IMR-90 (cell line): ENCODE data around the gene TTC21A. TPM values are rescaled to one million over a fixed set of nuclear protein-coding genes. Genes with fewer than 3 reads are reported as not detected.
A peak's percentile ranks its signal among the peaks of the same experiment; 100 is the strongest.

Experiments used
- ATAC-seq: fragments of 200-7000 bp; cut with Tn5 transposase; 2 replicates; pipeline ENCODE4 v1.9.1; 2020; ENCODE audit warnings: low read depth, mild to moderate bottlenecking, moderate library complexity
- BruUV-seq: library from RNA; stranded (reverse); fragments of 400-500 nt; replicated peaks from 2 replicates; lab custom pipeline; 2021; lab: Mats Ljungman, UMichigan
- CTCF ChIA-PET: fragments of 300-600 bp; formaldehyde crosslinking; extraction: SDS; loops from one replicate; lab custom pipeline; 2021; ENCODE audit warnings: antibody characterized with exemption; lab: Yijun Ruan, JAX
- POLR2A ChIA-PET: fragments of 300-600 bp; sonication (Branson Sonifier 250); formaldehyde crosslinking; loops from one replicate; lab custom pipeline; 2022; ENCODE audit warnings: antibody characterized with exemption; ENCODE audit not compliant: unreplicated experiment; lab: Charles Lee
- DNase-seq: peaks from one replicate; pipeline ENCODE4 v3.0.0; 2013
- H2AFZ ChIP-seq: replicated peaks from 2 replicates; pipeline ENCODE3; 2013; ENCODE audit warnings: low read length, mild to moderate bottlenecking; ENCODE audit not compliant: poor library complexity
- H2AK5ac ChIP-seq: 2 replicates; pipeline ENCODE4 v1.6.1; 2013; ENCODE audit warnings: low read depth, low read length, inconsistent platforms
- H2AK9ac ChIP-seq: replicated peaks from 2 replicates; pipeline ENCODE3; 2013; ENCODE audit warnings: mild to moderate bottlenecking, low read depth, low read length, moderate library complexity; ENCODE audit not compliant: poor library complexity
- H2BK120ac ChIP-seq: 2 replicates; pipeline ENCODE4 v1.6.1; 2013; ENCODE audit warnings: low read depth, low read length, inconsistent platforms
- H2BK15ac ChIP-seq: 3 replicates; pipeline ENCODE4 v1.6.1; 2013; ENCODE audit warnings: low read depth, low read length, inconsistent platforms
- H2BK20ac ChIP-seq: 2 replicates; pipeline ENCODE4 v1.6.1; 2013; ENCODE audit warnings: low read depth, mild to moderate bottlenecking, inconsistent platforms, low read length, moderate library complexity
- H2BK5ac ChIP-seq: 2 replicates; pipeline ENCODE4 v1.6.1; 2013; ENCODE audit warnings: mild to moderate bottlenecking, low read depth, low read length, inconsistent platforms; ENCODE audit not compliant: poor library complexity, severe bottlenecking
- H3K14ac ChIP-seq: replicated peaks from 2 replicates; pipeline ENCODE4 v1.6.1; 2013; ENCODE audit warnings: low read depth, low read length, inconsistent platforms
- H3K18ac ChIP-seq: 2 replicates; pipeline ENCODE4 v1.6.1; 2013; ENCODE audit warnings: low read depth, low read length, control low read depth
- H3K23ac ChIP-seq: 2 replicates; pipeline ENCODE4 v1.6.1; 2013; ENCODE audit warnings: low read depth, low read length, inconsistent platforms
- H3K27ac ChIP-seq: 2 replicates; pipeline ENCODE4 v1.5.1; 2013; ENCODE audit warnings: mild to moderate bottlenecking, control low read depth, low read length; ENCODE audit not compliant: insufficient read depth
- H3K27me3 ChIP-seq: 2 replicates; pipeline ENCODE4 v1.6.1; 2013; ENCODE audit warnings: low read length; ENCODE audit not compliant: control insufficient read depth, insufficient read depth
- H3K36me3 ChIP-seq: 2 replicates; pipeline ENCODE4 v1.6.1; 2013; ENCODE audit warnings: low read length, mixed read lengths; ENCODE audit not compliant: control insufficient read depth, insufficient read depth
- H3K4ac ChIP-seq: 2 replicates; pipeline ENCODE4 v1.6.1; 2013; ENCODE audit warnings: low read depth, low read length, inconsistent platforms
- H3K4me1 ChIP-seq: 2 replicates; pipeline ENCODE4 v1.6.1; 2013; ENCODE audit warnings: low read length, mixed read lengths; ENCODE audit not compliant: control insufficient read depth, insufficient read depth
- H3K4me2 ChIP-seq: 2 replicates; pipeline ENCODE4 v1.6.1; 2013; ENCODE audit warnings: low read depth, mild to moderate bottlenecking, control low read depth, low read length, moderate library complexity
- H3K4me3 ChIP-seq: 2 replicates; pipeline ENCODE4 v1.5.1; 2013; ENCODE audit warnings: low read depth, mild to moderate bottlenecking, control low read depth, low read length, moderate library complexity; ENCODE audit not compliant: insufficient read depth
- H3K56ac ChIP-seq: 2 replicates; pipeline ENCODE4 v1.6.1; 2013; ENCODE audit warnings: low read length, inconsistent platforms; ENCODE audit not compliant: insufficient read depth; ENCODE audit errors: extremely low read depth
- H3K79me1 ChIP-seq, 2 experiments: 2 replicates each; pipeline ENCODE4 v1.6.1; 2013; ENCODE audit warnings: low read length in 2 of 2, inconsistent platforms in 1 of 2, low read depth in 1 of 2
- H3K9ac ChIP-seq: 2 replicates; pipeline ENCODE4 v1.6.1; 2013; ENCODE audit warnings: low read depth, low read length, control low read depth
- H3K9me1 ChIP-seq: 2 replicates; pipeline ENCODE4 v1.6.1; 2013; ENCODE audit warnings: low read length, inconsistent platforms; ENCODE audit not compliant: insufficient read depth
- H3K9me3 ChIP-seq: 2 replicates; pipeline ENCODE4 v1.6.1; 2013; ENCODE audit warnings: low read length; ENCODE audit not compliant: control insufficient read depth, insufficient read depth
- H4K20me1 ChIP-seq: 2 replicates; pipeline ENCODE4 v1.6.1; 2013; ENCODE audit warnings: low read length, inconsistent platforms; ENCODE audit not compliant: insufficient read depth
- H4K5ac ChIP-seq: 2 replicates; pipeline ENCODE4 v1.6.1; 2013; ENCODE audit warnings: mild to moderate bottlenecking, low read depth, low read length, control low read depth
- H4K8ac ChIP-seq, 2 experiments: 2 replicates each; pipeline ENCODE4 v1.6.1; 2013; ENCODE audit warnings: low read depth in 2 of 2, low read length in 2 of 2, control low read depth in 1 of 2, inconsistent platforms in 1 of 2
- H4K91ac ChIP-seq: 2 replicates; pipeline ENCODE4 v1.6.1; 2013; ENCODE audit warnings: low read depth, low read length, inconsistent platforms; ENCODE audit not compliant: insufficient read depth
- BHLHE40 ChIP-seq: fragments of 150-350 bp; IDR thresholded peaks from 2 replicates; pipeline ENCODE4 v1.6.1; 2016; ENCODE audit warnings: mild to moderate bottlenecking, low read depth, low read length
- CEBPB ChIP-seq: IDR thresholded peaks from 2 replicates; pipeline ENCODE4 v1.6.1; 2012; ENCODE audit warnings: low read depth, low read length, improper control_type of control experiment
- CHD1 ChIP-seq: IDR thresholded peaks from 2 replicates; pipeline ENCODE4 v1.6.1; 2012; ENCODE audit warnings: low read depth, low read length, improper control_type of control experiment
- ELK1 ChIP-seq: fragments of 150-350 bp; IDR thresholded peaks from 2 replicates; pipeline ENCODE4 v1.6.1; 2016; ENCODE audit warnings: low read depth, mild to moderate bottlenecking, low read length, moderate library complexity, borderline replicate concordance
- FOS ChIP-seq: fragments of 150-350 bp; IDR thresholded peaks from 2 replicates; pipeline ENCODE4 v1.6.1; 2016; ENCODE audit warnings: low read depth, low read length
- MAFK ChIP-seq: IDR thresholded peaks from 2 replicates; pipeline ENCODE4 v1.6.1; 2012; ENCODE audit warnings: low read depth, low read length, improper control_type of control experiment
- MAZ ChIP-seq: IDR thresholded peaks from 2 replicates; pipeline ENCODE4 v1.6.1; 2012; ENCODE audit warnings: low read depth, mild to moderate bottlenecking, low read length, improper control_type of control experiment, moderate library complexity, borderline replicate concordance
- MXI1 ChIP-seq: IDR thresholded peaks from 2 replicates; pipeline ENCODE4 v1.6.1; 2012; ENCODE audit warnings: low read depth, mild to moderate bottlenecking, low read length, moderate library complexity, borderline replicate concordance
- NFE2L2 ChIP-seq: fragments of 150-350 bp; IDR thresholded peaks from 2 replicates; pipeline ENCODE4 v1.6.1; 2016; ENCODE audit warnings: low read depth, mild to moderate bottlenecking, low read length
- POLR2A ChIP-seq: IDR thresholded peaks from 2 replicates; pipeline ENCODE4 v1.6.1; 2012; ENCODE audit warnings: mild to moderate bottlenecking, low read depth, low read length
- RAD21 ChIP-seq: IDR thresholded peaks from 2 replicates; pipeline ENCODE4 v1.6.1; 2012; ENCODE audit warnings: low read length, improper control_type of control experiment
- RCOR1 ChIP-seq: IDR thresholded peaks from 2 replicates; pipeline ENCODE4 v1.6.1; 2012; ENCODE audit warnings: mild to moderate bottlenecking, low read length, improper control_type of control experiment; ENCODE audit not compliant: insufficient replicate concordance
- RFX5 ChIP-seq: IDR thresholded peaks from 2 replicates; pipeline ENCODE4 v1.8.0; 2012; ENCODE audit warnings: low read depth, mild to moderate bottlenecking, low read length, moderate library complexity
- SMC3 ChIP-seq: fragments of 150-350 bp; IDR thresholded peaks from 2 replicates; pipeline ENCODE4 v1.6.1; 2016; ENCODE audit warnings: low read depth, mild to moderate bottlenecking, antibody characterized with exemption, low read length, moderate library complexity
- WGBS, 2 experiments: methylation state at CpG; one replicate each; pipeline versions ENCODE4 v1.1.5 to v1.1.7; 2013; ENCODE audit warnings: missing lambda C conversion rate in 2 of 2; ENCODE audit not compliant: insufficient read length in 1 of 2; ENCODE audit errors: extremely low coverage in 2 of 2; 5-methylcytosine and 5-hydroxymethylcytosine counted together
- dilution Hi-C: fragments of 300-500 bp; cut with HindIII; formaldehyde crosslinking; loops from one replicate; pipeline ENCODE4 v1.14.3; 2018; ENCODE audit warnings: low sequenced_read_pairs; ENCODE audit not compliant: unreplicated experiment
- in situ Hi-C: fragments of 300-500 bp; cut with MboI; formaldehyde crosslinking; loops from 3 replicates; pipeline ENCODE4 v1.14.3; 2019; ENCODE audit warnings: low sequenced_read_pairs, inconsistent platforms, mixed read lengths
- intact Hi-C: fragments of 100-400 bp; cut with micrococcal nuclease; formaldehyde crosslinking; loops from 2 replicates; pipeline ENCODE4 v1.10.0; 2022
- polyA plus RNA-seq, 3 experiments: library from polyadenylated mRNA; depleted of rRNA; stranded (reverse); fragments of >200 nt; gene quantifications; 2 replicates each; pipeline ENCODE4 v1.2.3, GENCODE V29; 2012; ENCODE audit warnings: low replicate concordance in 1 of 3
- total RNA-seq: library from RNA; depleted of rRNA; stranded (reverse); fragments of >200 nt; gene quantifications from 2 replicates; pipeline ENCODE4 v1.2.3, GENCODE V29; 2012
- TF ChIP-seq, protein P1 (sequence below): fragments of 150-350 bp; IDR thresholded peaks from 2 replicates; pipeline ENCODE4 v1.6.1; 2017; ENCODE audit warnings: mild to moderate bottlenecking, antibody characterized with exemption, low read length, low read depth
- TF ChIP-seq, protein P2 (sequence below): conservative IDR thresholded peaks from 2 replicates; pipeline ENCODE4 v1.5.1; 2012; ENCODE audit warnings: mild to moderate bottlenecking, low read depth, low read length, improper control_type of control experiment

Gene TTC21A
- total and polyA plus RNA-seq, 2 of the 4 experiments (the other 2 are of a cell fraction): 0.90 to 1.8 TPM

- peaks cover 12% of the 10 kb centered on the region for H3K9me1 ChIP-seq
- DNase-seq (no peak), ATAC-seq (no peak)
- ChIA-PET POLR2A (no interaction called here), CTCF (interaction anchor here (0.8 kb wide), 1 partner anchor 9 kb away, joined by 3 read pairs; no protein-coding TSS in a partner anchor)
- in situ Hi-C loops (no loop called here), intact Hi-C loops (loop anchor here (2.0 kb wide), 1 partner anchor 73 kb away; the partner anchor contains the start of genes GORASP1 and TTC21A), dilution Hi-C loops (no loop called here)
- H2BK120ac ChIP-seq: peak overlapping the region; percentile 77
- H3K4me2 ChIP-seq: peak overlapping the region; percentile 88
- H3K27ac ChIP-seq: no peak overlapping the region; the same call in 1 of the 2 replicates
- H3K4me1 ChIP-seq: peaks cover 11% of the 10 kb centered on the region
- peak overlapping the region; percentile 76 for H4K91ac ChIP-seq
- peak overlapping the region; percentile 63 for H2AK9ac ChIP-seq
- no peak overlapping the region; the same call in 1 of the 2 replicates for H4K5ac ChIP-seq
- H4K8ac ChIP-seq: peak overlapping the region; percentile 30 to 68; a peak in 2 of 4 replicates
- H3K79me1 ChIP-seq: peaks cover 0 to 15% of the 10 kb centered on the region in 2 experiments; a peak in 1 of 4 replicates
- no peaks in the 10 kb centered on the region for H4K20me1 ChIP-seq
- peak overlapping the region; percentile 94 for H2AFZ ChIP-seq
- peak overlapping the region; percentile 71 for H3K4ac ChIP-seq
- peak overlapping the region; percentile 79 for H3K23ac ChIP-seq
- H3K9me3 ChIP-seq: no peaks in the 10 kb centered on the region
- 0 out of 2 replicates have a peak overlapping the region, but pooled peaks have one; percentile 58 for H3K9ac ChIP-seq
- no TSS peak for BruUV-seq
- no peaks in the 10 kb centered on the region for H3K27me3 ChIP-seq
- H3K4me3 ChIP-seq: peak overlapping the region; percentile 32; the same call in 1 of the 2 replicates
- peak overlapping the region; percentile 80; the same call in 2 of the 3 replicates for H2BK15ac ChIP-seq
- H3K14ac ChIP-seq: peak overlapping the region; percentile 78
- 0 out of 2 replicates have a peak overlapping the region, but pooled peaks have one; percentile 54 for H3K56ac ChIP-seq
- no peak overlapping the region for H3K18ac ChIP-seq
- 100% methylated on average over 1 of the region's 3 CpGs; no CpG with 5 or more reads in 1 of the 2 experiments for WGBS, 2 experiments
- TF ChIP-seq MXI1 (no peak), CHD1 (no peak), MAFK (no peak), MAZ (no peak), RCOR1 (no peak), CEBPB (no peak), POLR2A (no peak), RAD21 (no peak), SMC3 (no peak), FOS (no peak), ELK1 (no peak), RFX5 (no peak), BHLHE40 (no peak), NFE2L2 (no peak)
- TF ChIP-seq, protein P1, sequence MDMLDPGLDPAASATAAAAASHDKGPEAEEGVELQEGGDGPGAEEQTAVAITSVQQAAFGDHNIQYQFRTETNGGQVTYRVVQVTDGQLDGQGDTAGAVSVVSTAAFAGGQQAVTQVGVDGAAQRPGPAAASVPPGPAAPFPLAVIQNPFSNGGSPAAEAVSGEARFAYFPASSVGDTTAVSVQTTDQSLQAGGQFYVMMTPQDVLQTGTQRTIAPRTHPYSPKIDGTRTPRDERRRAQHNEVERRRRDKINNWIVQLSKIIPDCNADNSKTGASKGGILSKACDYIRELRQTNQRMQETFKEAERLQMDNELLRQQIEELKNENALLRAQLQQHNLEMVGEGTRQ: no peak
- TF ChIP-seq, protein P2, sequence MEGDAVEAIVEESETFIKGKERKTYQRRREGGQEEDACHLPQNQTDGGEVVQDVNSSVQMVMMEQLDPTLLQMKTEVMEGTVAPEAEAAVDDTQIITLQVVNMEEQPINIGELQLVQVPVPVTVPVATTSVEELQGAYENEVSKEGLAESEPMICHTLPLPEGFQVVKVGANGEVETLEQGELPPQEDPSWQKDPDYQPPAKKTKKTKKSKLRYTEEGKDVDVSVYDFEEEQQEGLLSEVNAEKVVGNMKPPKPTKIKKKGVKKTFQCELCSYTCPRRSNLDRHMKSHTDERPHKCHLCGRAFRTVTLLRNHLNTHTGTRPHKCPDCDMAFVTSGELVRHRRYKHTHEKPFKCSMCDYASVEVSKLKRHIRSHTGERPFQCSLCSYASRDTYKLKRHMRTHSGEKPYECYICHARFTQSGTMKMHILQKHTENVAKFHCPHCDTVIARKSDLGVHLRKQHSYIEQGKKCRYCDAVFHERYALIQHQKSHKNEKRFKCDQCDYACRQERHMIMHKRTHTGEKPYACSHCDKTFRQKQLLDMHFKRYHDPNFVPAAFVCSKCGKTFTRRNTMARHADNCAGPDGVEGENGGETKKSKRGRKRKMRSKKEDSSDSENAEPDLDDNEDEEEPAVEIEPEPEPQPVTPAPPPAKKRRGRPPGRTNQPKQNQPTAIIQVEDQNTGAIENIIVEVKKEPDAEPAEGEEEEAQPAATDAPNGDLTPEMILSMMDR: no peak
- H2AK5ac ChIP-seq: peak overlapping the region; percentile 86
- no peak overlapping the region for H2BK5ac ChIP-seq
- peak overlapping the region; percentile 53 for H2BK20ac ChIP-seq
- no peaks in the 10 kb centered on the region for H3K36me3 ChIP-seq
These were observed 72.7 kb downstream of the TTC21A start for GRCh38 chr3:39180183-39180545.
